Smooth muscle cell (in vitro differentiated cells): ENCODE measurements around the gene ATF7. TPM values are rescaled to one million over a fixed set of nuclear protein-coding genes. Genes with fewer than 3 reads are reported as not detected.

ENCODE experiments used
- DNase-seq: peaks from one replicate; lab custom pipeline; 2025; ENCODE audit not compliant: unreplicated experiment; lab: John Stamatoyannopoulos, UW
- H2AFZ ChIP-seq: fragments of 200-600 bp; sonication (generic); 2 replicates; pipeline ENCODE4 v1.6.0; 2016; ENCODE audit warnings: antibody characterized with exemption, low read depth, mild to moderate bottlenecking
- H3F3A ChIP-seq: fragments of 200-600 bp; sonication (generic); 2 replicates; pipeline ENCODE4 v1.6.0; 2017; ENCODE audit warnings: antibody characterized with exemption, low read depth
- H3K27ac ChIP-seq: fragments of 200-600 bp; sonication (generic); 2 replicates; pipeline ENCODE4 v1.5.1; 2016; ENCODE audit warnings: low read depth, mild to moderate bottlenecking
- H3K27me3 ChIP-seq: fragments of 200-600 bp; sonication (generic); 2 replicates; pipeline ENCODE4 v1.6.1; 2016; ENCODE audit warnings: low read depth, mild to moderate bottlenecking
- H3K36me3 ChIP-seq: fragments of 200-600 bp; sonication (generic); 2 replicates; pipeline ENCODE4 v1.5.1; 2016; ENCODE audit warnings: low read depth
- H3K4me1 ChIP-seq: fragments of 200-600 bp; sonication (generic); 2 replicates; pipeline ENCODE4 v1.5.1; 2016; ENCODE audit warnings: low read depth
- H3K4me2 ChIP-seq: fragments of 200-600 bp; sonication (generic); 2 replicates; pipeline ENCODE4 v1.6.0; 2016; ENCODE audit warnings: mild to moderate bottlenecking
- H3K4me3 ChIP-seq: fragments of 200-600 bp; sonication (generic); 2 replicates; pipeline ENCODE4 v1.5.1; 2016; ENCODE audit warnings: mild to moderate bottlenecking
- H3K79me2 ChIP-seq: fragments of 200-600 bp; sonication (generic); 2 replicates; pipeline ENCODE4 v1.6.0; 2016; ENCODE audit warnings: low read depth, mild to moderate bottlenecking
- H3K9ac ChIP-seq: fragments of 200-600 bp; sonication (generic); 2 replicates; pipeline ENCODE4 v1.6.0; 2016; ENCODE audit warnings: low read depth
- H3K9me3 ChIP-seq: fragments of 200-600 bp; sonication (generic); replicated peaks from 2 replicates; pipeline ENCODE4 v1.5.1; 2016; ENCODE audit warnings: low read depth
- H4K20me1 ChIP-seq: fragments of 200-600 bp; sonication (generic); 2 replicates; pipeline ENCODE4 v1.6.0; 2016; ENCODE audit warnings: low read depth
- CTCF ChIP-seq: fragments of 200-600 bp; sonication (generic); IDR thresholded peaks from 2 replicates; pipeline ENCODE4 v1.5.1; 2017; ENCODE audit warnings: borderline replicate concordance, mild to moderate bottlenecking, antibody characterized with exemption; ENCODE audit not compliant: insufficient read depth, poor library complexity, severe bottlenecking
- WGBS: methylation state at CpG from one replicate; pipeline ENCODE4 v1.1.7; 2016; ENCODE audit warnings: low lambda C conversion rate; 5-methylcytosine and 5-hydroxymethylcytosine counted together
- polyA plus RNA-seq: library from polyadenylated mRNA; unstranded; fragments of >200 nt; fragmentation: Nextera tagmentation; extraction: Ambion mirVana; gene quantifications from 2 replicates; pipeline ENCODE4 v1.2.1, GENCODE V29; 2016
- total RNA-seq: library from RNA; depleted of rRNA; stranded (reverse); fragments of >200 nt; gene quantifications from 2 replicates; pipeline ENCODE4 v1.2.3, GENCODE V29; 2014

ATF7 gene
- total and polyA plus RNA-seq, 2 experiments from 2014 or later, result 15.2 to 28.5 TPM

GRCh38 chr12:53502983-53503728 is 123.0 kb downstream of the ATF7 start:
- Histone ChIP-seq H3K4me3 (no peak overlapping the region), H3F3A (peaks cover 7% of the 10 kb centered on the region)
- 94% methylated on average over 10 of the region's 10 CpGs for WGBS

GRCh38 chr12:53502331-53502730 is 123.9 kb downstream of the ATF7 start:
- no peak for DNase-seq
- Histone ChIP-seq H3K4me3 (peak overlapping the region; percentile 57), H3F3A (peaks cover 7% of the 10 kb centered on the region), H3K4me1 (peaks cover 26% of the 10 kb centered on the region), H3K9ac (peak overlapping the region; percentile 89), H2AFZ (no peak overlapping the region), H3K9me3 (no peaks in the 10 kb centered on the region), H3K4me2 (peak overlapping the region; percentile 88), H3K79me2 (peaks cover 18% of the 10 kb centered on the region), H3K27ac (peak overlapping the region; percentile 98), H3K36me3 (no peaks in the 10 kb centered on the region), H4K20me1 (no peaks in the 10 kb centered on the region), H3K27me3 (no peaks in the 10 kb centered on the region)
- 93% methylated on average over 9 of the region's 9 CpGs for WGBS
- no peak for TF ChIP-seq CTCF

More at GRCh38 chr12:53502983-53503728, 123.0 kb downstream of the ATF7 start:
- Histone ChIP-seq H2AFZ (no peak overlapping the region), H3K9ac (no peak overlapping the region), H3K36me3 (no peaks in the 10 kb centered on the region), H3K27ac (no peak overlapping the region), H3K4me2 (no peak overlapping the region), H3K27me3 (no peaks in the 10 kb centered on the region), H3K4me1 (peaks cover 22% of the 10 kb centered on the region), H3K79me2 (peaks cover 13% of the 10 kb centered on the region), H4K20me1 (no peaks in the 10 kb centered on the region), H3K9me3 (no peaks in the 10 kb centered on the region)
- no peak for DNase-seq
- no peak for TF ChIP-seq CTCF

- WGBS, result 79% methylated on average over 10 of the region's 10 CpGs
- H3K27me3 ChIP-seq, result no peaks in the 10 kb centered on the region
- no peak for DNase-seq
Observed at GRCh38 chr12:53501615-53502181, 124.5 kb downstream of the ATF7 start.

More at GRCh38 chr12:53501615-53502181, 124.5 kb downstream of the ATF7 start:
- peaks cover 7% of the 10 kb centered on the region for H3F3A ChIP-seq
- no peak overlapping the region for H2AFZ ChIP-seq
- peak overlapping the region; percentile 57 for H3K4me3 ChIP-seq
- peak overlapping the region; percentile 88 for H3K4me2 ChIP-seq
- peaks cover 18% of the 10 kb centered on the region for H3K79me2 ChIP-seq
- no peaks in the 10 kb centered on the region for H3K36me3 ChIP-seq
- peak overlapping the region; percentile 89 for H3K9ac ChIP-seq
- no peak for TF ChIP-seq CTCF
- H4K20me1 ChIP-seq, result no peaks in the 10 kb centered on the region
- H3K9me3 ChIP-seq, result no peaks in the 10 kb centered on the region
- peak overlapping the region; percentile 98 for H3K27ac ChIP-seq
- H3K4me1 ChIP-seq, result peaks cover 27% of the 10 kb centered on the region
